Measurements from ENCODE around the gene SCUBE1. TPM values are rescaled to one million over a fixed set of nuclear protein-coding genes. Genes with fewer than 3 reads are reported as not detected.

SCUBE1 gene
- total RNA-seq, 2 donors from 2014 or later, result 0.04 to 0.16 TPM

DNA sequence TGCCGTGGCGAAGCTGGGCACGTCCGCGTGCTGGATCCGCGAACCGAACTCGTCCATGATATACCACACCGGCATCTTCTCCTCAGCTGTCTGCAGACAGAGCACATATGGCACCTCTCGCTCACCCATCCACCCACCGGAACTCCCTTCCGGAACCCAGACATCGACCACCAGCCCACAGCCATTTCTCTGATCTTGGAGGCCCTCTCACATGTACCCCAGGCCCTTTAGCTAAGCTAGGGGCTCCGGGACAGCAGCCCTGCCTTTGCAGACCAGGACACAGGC, 163.3 kb downstream of the SCUBE1 start:
- H3K4me1 ChIP-seq, result no peaks in the 10 kb centered on the region
- H3K27ac ChIP-seq, result no peak overlapping the region
- no peak for DNase-seq (ENCODE audit: low spot score)
- no peak overlapping the region for H3K4me3 ChIP-seq
- peaks cover 22% of the 10 kb centered on the region for H3K36me3 ChIP-seq
- TF ChIP-seq, protein P1, sequence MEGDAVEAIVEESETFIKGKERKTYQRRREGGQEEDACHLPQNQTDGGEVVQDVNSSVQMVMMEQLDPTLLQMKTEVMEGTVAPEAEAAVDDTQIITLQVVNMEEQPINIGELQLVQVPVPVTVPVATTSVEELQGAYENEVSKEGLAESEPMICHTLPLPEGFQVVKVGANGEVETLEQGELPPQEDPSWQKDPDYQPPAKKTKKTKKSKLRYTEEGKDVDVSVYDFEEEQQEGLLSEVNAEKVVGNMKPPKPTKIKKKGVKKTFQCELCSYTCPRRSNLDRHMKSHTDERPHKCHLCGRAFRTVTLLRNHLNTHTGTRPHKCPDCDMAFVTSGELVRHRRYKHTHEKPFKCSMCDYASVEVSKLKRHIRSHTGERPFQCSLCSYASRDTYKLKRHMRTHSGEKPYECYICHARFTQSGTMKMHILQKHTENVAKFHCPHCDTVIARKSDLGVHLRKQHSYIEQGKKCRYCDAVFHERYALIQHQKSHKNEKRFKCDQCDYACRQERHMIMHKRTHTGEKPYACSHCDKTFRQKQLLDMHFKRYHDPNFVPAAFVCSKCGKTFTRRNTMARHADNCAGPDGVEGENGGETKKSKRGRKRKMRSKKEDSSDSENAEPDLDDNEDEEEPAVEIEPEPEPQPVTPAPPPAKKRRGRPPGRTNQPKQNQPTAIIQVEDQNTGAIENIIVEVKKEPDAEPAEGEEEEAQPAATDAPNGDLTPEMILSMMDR (IDR thresholded peaks at IDR 0.05), result no peak
- no peaks in the 10 kb centered on the region for H3K9me3 ChIP-seq
- no peaks in the 10 kb centered on the region for H3K27me3 ChIP-seq

DNA sequence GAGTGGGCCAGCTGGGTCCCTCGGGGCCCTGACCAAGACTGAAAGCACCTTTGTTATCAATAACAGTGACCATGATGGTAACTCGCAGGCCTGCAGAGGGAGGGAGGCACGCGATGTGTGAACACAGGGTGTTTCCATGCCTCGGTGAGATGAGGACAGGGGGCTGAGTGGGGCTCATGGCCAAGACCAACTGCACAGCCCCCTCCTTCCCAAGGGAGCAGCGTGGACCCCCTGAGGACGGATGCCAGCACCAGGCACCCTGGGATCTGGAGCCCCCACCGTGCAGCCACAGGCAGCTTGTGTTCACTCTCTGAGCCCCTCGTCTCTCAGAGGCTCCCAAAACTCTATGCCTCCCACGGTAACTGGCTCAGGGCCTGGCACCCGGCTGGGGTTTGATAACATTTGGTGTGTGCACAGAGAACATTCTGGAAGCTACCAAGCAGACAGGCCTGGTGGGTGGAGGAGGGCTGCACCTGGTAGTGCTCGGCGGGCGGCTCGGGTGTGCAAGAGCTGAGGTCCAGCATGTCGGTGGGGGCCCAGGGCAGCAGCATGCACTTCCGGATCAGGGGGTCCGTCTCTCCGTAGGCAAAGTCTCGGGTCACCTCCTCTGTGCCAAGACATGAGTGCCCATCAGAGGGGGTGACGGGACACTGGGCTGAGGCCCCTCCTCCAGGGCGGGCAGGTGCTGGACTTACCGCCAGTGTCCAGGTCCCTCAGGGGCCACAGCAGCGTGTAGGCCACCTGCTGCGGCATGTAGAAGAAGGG, 163.8 kb downstream of the SCUBE1 start:
- Histone ChIP-seq H3K9me3 (no peaks in the 10 kb centered on the region), H3K27me3 (no peaks in the 10 kb centered on the region), H3K27ac (no peak overlapping the region), H3K4me1 (no peaks in the 10 kb centered on the region), H3K36me3 (peaks cover 26% of the 10 kb centered on the region), H3K4me3 (no peak overlapping the region)
- no peak for DNase-seq (ENCODE audit: low spot score)
- TF ChIP-seq, protein P1 (IDR thresholded peaks at IDR 0.05), result no peak

DNA sequence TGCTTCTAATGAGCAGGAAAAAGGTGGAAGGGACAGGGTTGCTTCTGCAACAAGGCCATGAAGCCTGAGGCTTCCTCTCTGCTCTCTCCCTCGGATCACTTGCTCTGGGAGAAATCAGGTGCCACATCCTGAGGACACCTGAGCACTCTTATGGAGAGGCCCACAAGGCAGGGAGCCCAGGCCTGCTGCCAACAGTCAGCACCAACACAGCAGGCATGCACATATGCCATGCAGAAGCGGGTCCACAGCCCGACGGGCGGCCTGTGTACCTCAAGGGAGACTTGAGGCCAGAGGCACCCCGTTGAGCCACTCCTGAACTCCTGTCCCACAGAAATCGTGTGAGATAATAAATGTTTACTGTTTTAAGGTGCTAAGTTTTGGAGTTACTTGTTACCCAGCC, 165.7 kb downstream of the SCUBE1 start:
- TF ChIP-seq, protein P1 (IDR thresholded peaks at IDR 0.05), result no peak
- no peak overlapping the region for H3K4me3 ChIP-seq
- no peaks in the 10 kb centered on the region for H3K27me3 ChIP-seq
- DNase-seq (ENCODE audit: low spot score), result no peak
- no peak overlapping the region for H3K27ac ChIP-seq
- peaks cover 39% of the 10 kb centered on the region for H3K36me3 ChIP-seq
- H3K4me1 ChIP-seq, result no peaks in the 10 kb centered on the region
- no peaks in the 10 kb centered on the region for H3K9me3 ChIP-seq

DNA sequence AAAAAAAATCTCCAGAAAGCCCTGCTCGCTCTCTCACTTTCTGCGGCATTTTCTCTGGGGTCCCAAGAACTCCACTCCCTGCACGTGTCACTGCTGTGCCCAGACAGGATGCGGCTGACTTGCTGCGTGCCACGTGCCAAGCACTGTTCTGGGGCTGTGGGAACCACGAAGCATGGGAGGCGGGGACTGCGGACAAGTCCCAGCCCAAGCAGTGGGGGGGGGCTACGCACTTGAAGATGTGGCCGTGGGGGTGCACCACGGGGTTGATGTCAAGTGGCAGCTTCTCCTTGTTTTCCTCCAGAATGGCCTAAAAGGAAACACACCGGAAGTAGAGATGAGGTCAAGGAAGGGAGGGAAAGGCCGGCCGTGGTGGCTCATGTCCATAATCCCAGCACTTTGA, 167.1 kb downstream of the SCUBE1 start:
- Histone ChIP-seq H3K36me3 (peaks cover 53% of the 10 kb centered on the region), H3K4me1 (no peaks in the 10 kb centered on the region), H3K9me3 (no peaks in the 10 kb centered on the region), H3K4me3 (no peak overlapping the region), H3K27ac (no peak overlapping the region), H3K27me3 (no peaks in the 10 kb centered on the region)
- TF ChIP-seq, protein P1 (IDR thresholded peaks at IDR 0.05), result no peak
- DNase-seq (ENCODE audit: low spot score), result no peak

DNA sequence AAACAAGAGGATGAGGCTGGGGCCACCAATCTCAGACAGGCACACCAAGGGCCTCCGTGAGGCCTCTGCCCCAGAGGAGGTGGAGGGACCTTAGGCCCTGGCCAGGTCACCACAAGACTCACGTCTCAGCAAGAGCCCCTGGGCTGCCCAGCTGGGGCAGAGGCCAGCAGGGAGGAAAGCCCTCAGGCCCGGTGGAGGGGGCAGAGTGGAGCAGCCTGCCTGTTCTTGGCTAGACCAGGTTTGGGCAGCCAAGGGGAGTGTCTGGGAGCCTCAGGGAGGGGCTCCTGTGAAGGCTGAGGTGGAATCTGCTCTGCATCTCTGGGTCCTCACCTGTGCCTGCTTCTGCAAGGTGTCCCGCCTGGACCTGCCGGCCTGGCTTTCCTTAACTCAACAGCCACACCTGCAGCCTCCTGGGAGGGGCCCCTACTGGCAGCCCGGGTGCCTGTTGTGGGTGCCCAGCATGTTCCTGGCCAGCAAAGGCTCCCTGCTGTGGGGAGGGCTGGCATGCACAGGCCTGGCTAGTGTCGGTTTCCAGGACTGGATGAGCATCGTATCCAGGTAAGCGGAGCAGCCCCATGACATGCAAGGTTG, 168.1 kb downstream of the SCUBE1 start:
- Histone ChIP-seq H3K9me3 (no peaks in the 10 kb centered on the region), H3K27me3 (no peaks in the 10 kb centered on the region), H3K27ac (no peak overlapping the region), H3K4me1 (no peaks in the 10 kb centered on the region), H3K36me3 (peaks cover 56% of the 10 kb centered on the region), H3K4me3 (no peak overlapping the region)
- DNase-seq (ENCODE audit: low spot score), result no peak
- TF ChIP-seq, protein P1 (IDR thresholded peaks at IDR 0.05), result no peak

Data from right atrium auricular region (tissue), 2 donors.